ENCODE data around the gene SPATA1. TPM values are rescaled to one million over a fixed set of nuclear protein-coding genes. Genes with fewer than 3 reads are reported as not detected.

Gene SPATA1
- polyA plus RNA-seq, 1 donor (not counting 4 experiments of a cell fraction or from before 2014, with no cell fraction given) = 0.25 TPM

GRCh38 chr1:84583648-84584047 is 77.5 kb downstream of the SPATA1 start:
- H3K4me1 ChIP-seq (ENCODE audit: control insufficient read depth, extremely low read depth, insufficient read depth, low read length) = peaks cover 7% of the 10 kb centered on the region
- peaks cover 2% of the 10 kb centered on the region for H3K9me3 ChIP-seq (ENCODE audit: control insufficient read depth, low read depth, low read length)
- no peak for TF ChIP-seq CTCF (optimal IDR thresholded peaks at IDR 0.05 in 1 of 3, IDR thresholded peaks at IDR 0.05 in 1 of 3, conservative IDR thresholded peaks at IDR 0.05 in 1 of 3; ENCODE audit: extremely low read depth in 1 of 3, insufficient read depth in 2 of 3, low read length in 3 of 3)
- TF ChIP-seq EZH2 (IDR thresholded peaks at IDR 0.05; ENCODE audit: low read length) = no peak
- no peak for FAIRE-seq
- no peaks in the 10 kb centered on the region for H4K20me1 ChIP-seq (ENCODE audit: control insufficient read depth, extremely low read depth, insufficient read depth, low read length)
- H3K27ac ChIP-seq (ENCODE audit: control insufficient read depth, insufficient read depth, low read length) = no peak overlapping the region
- no peak overlapping the region for H2AFZ ChIP-seq (ENCODE audit: control insufficient read depth, low read length)
- dilution Hi-C loops (cut with MboI; ENCODE audit: extremely low pct_ligation_motif_present, low sequenced_read_pairs) = no loop called here
- DNase-seq (ENCODE audit: low read depth, low spot score) = no peak
- no peaks in the 10 kb centered on the region for H3K9me1 ChIP-seq (ENCODE audit: control insufficient read depth, extremely low read depth, insufficient read depth, low read length)
- H3K27me3 ChIP-seq (ENCODE audit: control insufficient read depth, extremely low read depth, insufficient read depth, low read length) = no peaks in the 10 kb centered on the region
- H3K4me3 ChIP-seq (ENCODE audit: control insufficient read depth in 2 of 3, extremely low read depth in 1 of 3, insufficient read depth in 2 of 3, low read depth in 1 of 3, low read length in 3 of 3) = no peak overlapping the region
- no peaks in the 10 kb centered on the region for H3K36me3 ChIP-seq (ENCODE audit: control insufficient read depth in 2 of 2, extremely low read depth in 1 of 2, insufficient read depth in 2 of 2, low read length in 2 of 2)
- H3K4me2 ChIP-seq (ENCODE audit: control insufficient read depth, extremely low read depth, insufficient read depth, low read depth, low read length) = no peak overlapping the region
- H3K79me2 ChIP-seq (ENCODE audit: control insufficient read depth, insufficient read depth, low read length) = no peaks in the 10 kb centered on the region
- no peak overlapping the region for H3K9ac ChIP-seq (ENCODE audit: control insufficient read depth, extremely low read depth, insufficient read depth, low read length)

GRCh38 chr1:84584126-84584525 is 77.9 kb downstream of the SPATA1 start:
- no peak overlapping the region for H2AFZ ChIP-seq (ENCODE audit: control insufficient read depth, low read length)
- FAIRE-seq = no peak
- DNase-seq (ENCODE audit: low read depth, low spot score) = no peak

More at GRCh38 chr1:84584126-84584525, 77.9 kb downstream of the SPATA1 start:
- no peaks in the 10 kb centered on the region for H4K20me1 ChIP-seq (ENCODE audit: control insufficient read depth, extremely low read depth, insufficient read depth, low read length)
- H3K4me3 ChIP-seq (ENCODE audit: control insufficient read depth in 2 of 3, extremely low read depth in 1 of 3, insufficient read depth in 2 of 3, low read depth in 1 of 3, low read length in 3 of 3) = no peak overlapping the region
- no peak overlapping the region for H3K9ac ChIP-seq (ENCODE audit: control insufficient read depth, extremely low read depth, insufficient read depth, low read length)
- no peaks in the 10 kb centered on the region for H3K36me3 ChIP-seq (ENCODE audit: control insufficient read depth in 2 of 2, extremely low read depth in 1 of 2, insufficient read depth in 2 of 2, low read length in 2 of 2)
- H3K27ac ChIP-seq (ENCODE audit: control insufficient read depth, insufficient read depth, low read length) = no peak overlapping the region
- no peak for TF ChIP-seq EZH2 (IDR thresholded peaks at IDR 0.05; ENCODE audit: low read length)
- no peak for TF ChIP-seq CTCF (optimal IDR thresholded peaks at IDR 0.05 in 1 of 3, IDR thresholded peaks at IDR 0.05 in 1 of 3, conservative IDR thresholded peaks at IDR 0.05 in 1 of 3; ENCODE audit: extremely low read depth in 1 of 3, insufficient read depth in 2 of 3, low read length in 3 of 3)
- peaks cover 2% of the 10 kb centered on the region for H3K9me3 ChIP-seq (ENCODE audit: control insufficient read depth, low read depth, low read length)
- H3K79me2 ChIP-seq (ENCODE audit: control insufficient read depth, insufficient read depth, low read length) = no peaks in the 10 kb centered on the region
- H3K27me3 ChIP-seq (ENCODE audit: control insufficient read depth, extremely low read depth, insufficient read depth, low read length) = no peaks in the 10 kb centered on the region
- no peak overlapping the region for H3K4me2 ChIP-seq (ENCODE audit: control insufficient read depth, extremely low read depth, insufficient read depth, low read depth, low read length)
- peaks cover 7% of the 10 kb centered on the region for H3K4me1 ChIP-seq (ENCODE audit: control insufficient read depth, extremely low read depth, insufficient read depth, low read length)
- dilution Hi-C loops (cut with MboI; ENCODE audit: extremely low pct_ligation_motif_present, low sequenced_read_pairs) = no loop called here
- no peaks in the 10 kb centered on the region for H3K9me1 ChIP-seq (ENCODE audit: control insufficient read depth, extremely low read depth, insufficient read depth, low read length)

Measured in keratinocyte (primary cell).